CD4-positive, alpha-beta T cell treated with Interleukin-15 for 4 hours (primary cell): ENCODE results near the gene EIF3K.

Experiments
- DNase-seq: peaks from one replicate; pipeline ENCODE4 v3.0.0-alpha.2; 2020; ENCODE audit warnings: low spot score

The EIF3K gene

DNA sequence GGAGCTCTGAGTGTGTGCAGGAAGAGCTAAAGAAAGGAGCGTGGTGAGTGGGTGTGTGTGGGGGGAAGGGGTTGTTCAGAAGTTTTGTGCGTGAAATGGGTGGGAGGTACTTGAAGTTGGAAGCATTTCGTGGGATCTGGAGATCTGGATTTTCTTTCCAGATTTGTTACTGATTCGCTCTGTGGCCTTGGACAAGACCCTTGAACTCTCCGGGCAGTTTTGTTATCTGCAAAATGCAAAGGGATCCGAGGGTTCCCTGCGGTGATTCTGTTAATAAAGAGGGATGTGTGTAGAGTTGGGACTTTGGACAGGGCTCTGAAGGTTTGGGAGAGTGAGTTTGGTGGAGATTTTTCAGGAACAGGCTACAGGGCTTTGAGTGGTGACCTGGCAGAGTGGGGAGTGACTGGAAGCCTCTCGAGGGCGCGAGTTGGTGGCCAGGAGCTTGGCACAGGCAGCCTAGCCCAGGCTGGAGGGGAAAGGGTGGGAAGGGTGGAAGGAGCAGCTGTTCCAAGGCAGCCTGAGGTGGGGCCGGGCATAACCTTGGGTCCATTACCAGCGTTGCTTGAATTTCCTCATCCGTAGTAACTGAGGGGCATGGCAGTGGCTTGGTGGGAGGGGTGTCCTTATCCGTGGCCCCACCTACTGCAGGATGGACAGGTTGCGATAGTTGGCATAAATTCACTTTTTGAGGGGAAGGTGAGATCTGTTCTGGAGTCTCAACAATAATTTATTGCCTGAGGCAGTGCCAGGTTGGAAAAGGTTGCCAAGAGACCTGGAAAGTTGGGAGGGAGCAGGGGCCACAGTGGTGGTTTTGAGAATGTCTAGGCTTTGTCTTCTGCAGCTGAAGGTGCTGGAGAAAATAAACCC lies 30.6 kb downstream of the EIF3K start:
- DNase-seq, result no peak

GRCh38 chr19:38650172-38650775 lies 31.3 kb downstream of the EIF3K start:
- no peak for DNase-seq

GRCh38 chr19:38650911-38651584 lies 32.1 kb downstream of the EIF3K start:
- no peak for DNase-seq

DNA sequence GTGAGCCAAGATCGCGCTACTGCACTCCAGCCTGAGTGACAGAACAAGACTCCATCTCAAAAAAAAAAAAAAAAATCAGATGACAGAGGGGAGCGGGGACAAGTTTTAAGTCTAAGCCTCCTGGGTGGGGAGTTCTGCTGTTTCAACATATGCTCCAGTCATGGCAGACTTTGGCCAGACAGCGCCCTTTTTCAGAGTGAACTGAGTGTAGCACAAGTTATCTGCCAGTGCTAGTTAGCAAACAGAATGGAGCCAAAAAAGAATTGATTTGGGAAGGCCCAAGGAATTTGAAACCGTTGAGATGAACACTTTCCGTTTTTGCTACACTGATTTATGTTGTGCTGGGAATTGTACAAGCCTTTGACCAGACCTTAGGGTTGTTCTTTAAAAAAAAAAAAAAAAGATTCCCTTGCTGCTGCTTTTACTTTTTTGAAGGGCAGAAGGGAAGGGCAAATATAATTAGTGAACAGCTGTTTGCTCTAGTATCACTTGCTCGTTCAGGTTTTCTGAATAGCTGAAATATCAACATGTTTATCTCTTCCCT lies 34.1 kb downstream of the EIF3K start:
- DNase-seq, result no peak

- DNase-seq, result no peak
Measured at GRCh38 chr19:38654628-38655055, 35.7 kb downstream of the EIF3K start.

GRCh38 chr19:38655148-38655824 lies 36.3 kb downstream of the EIF3K start:
- DNase-seq, result peak; percentile 78

GRCh38 chr19:38656171-38656981 lies 37.4 kb downstream of the EIF3K start:
- peak; percentile 70 for DNase-seq

GRCh38 chr19:38657633-38658222 lies 38.7 kb downstream of the EIF3K start:
- DNase-seq, result peak; percentile 72

DNA sequence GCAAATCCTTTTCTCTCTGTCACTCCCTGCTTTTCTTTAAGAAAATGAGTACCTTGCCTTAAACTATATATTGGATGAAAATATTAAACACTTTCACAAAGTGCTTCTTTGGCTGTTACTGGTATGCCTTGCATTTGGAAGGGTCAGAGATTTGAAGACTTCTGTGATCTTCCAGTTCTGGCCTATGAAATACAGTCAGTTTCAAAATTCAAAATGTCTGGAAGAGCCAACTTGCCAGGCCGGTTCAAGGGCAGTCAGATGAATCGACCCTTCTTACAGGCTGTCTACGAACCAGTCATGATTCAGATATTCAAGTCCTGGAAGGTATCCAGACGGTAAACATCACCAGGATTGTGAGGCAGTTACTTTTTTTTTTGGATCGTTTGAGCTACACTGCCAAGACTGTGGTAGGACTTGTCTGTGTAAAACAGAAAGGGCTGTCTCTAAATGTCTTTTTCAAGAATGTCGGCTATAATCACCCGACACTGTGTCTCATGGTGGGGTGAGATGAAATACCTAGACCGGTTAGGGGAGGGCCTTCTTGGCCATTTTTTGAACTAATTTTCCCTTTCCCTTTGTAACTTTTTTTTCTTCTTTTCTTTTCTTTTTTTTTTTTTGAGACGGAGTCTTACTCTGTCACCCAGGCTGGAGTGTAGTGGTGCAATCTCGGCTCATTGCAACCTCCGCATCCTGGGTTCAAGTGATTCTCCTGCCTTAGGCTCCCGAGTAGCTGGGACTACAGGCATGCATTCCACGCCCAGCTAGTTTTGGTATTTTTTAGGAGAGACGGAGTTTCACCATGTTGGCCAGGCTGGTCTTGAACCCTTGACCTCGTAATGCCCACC lies 39.7 kb downstream of the EIF3K start:
- no peak for DNase-seq

DNA sequence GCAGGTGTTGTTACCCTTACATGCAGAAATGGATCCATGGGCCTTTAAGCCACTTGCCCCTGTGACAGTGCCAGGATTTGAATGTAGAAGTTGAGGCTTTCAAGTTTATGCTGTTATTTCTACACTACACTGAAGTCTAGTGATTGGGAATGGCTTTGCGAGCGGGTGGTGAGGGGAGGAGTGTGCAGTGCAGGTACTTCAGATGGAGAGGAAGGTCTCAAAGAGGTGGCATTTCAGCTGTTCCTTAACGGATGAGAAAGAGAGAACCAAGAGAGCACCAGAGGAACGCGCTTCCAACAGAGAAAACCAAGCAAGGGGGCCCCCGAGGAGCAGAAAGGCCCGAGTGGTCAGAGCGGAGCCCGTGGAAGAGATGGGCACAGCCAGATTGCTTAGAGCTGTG lies 41.7 kb downstream of the EIF3K start:
- no peak for DNase-seq

DNA sequence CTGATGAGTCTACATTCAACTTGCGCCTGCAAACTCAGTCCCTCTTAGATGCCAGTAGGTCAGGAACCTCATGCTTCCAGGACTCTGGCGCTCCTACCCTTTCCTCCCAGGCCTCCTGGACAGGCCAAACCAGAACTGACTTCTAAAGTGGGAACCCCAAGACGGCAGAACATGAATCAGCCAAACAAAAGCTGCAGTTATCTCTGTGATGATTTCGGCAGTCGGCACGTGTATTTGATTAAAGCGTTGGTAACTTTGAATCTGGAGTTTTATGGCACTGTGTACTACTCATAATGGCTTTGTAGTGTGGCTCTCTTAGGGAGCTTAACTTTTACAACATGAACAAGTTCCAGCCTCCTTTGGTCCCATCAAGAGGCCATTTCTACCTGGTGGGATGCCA lies 42.1 kb downstream of the EIF3K start:
- DNase-seq, result no peak

GRCh38 chr19:38661996-38662395 lies 43.0 kb downstream of the EIF3K start:
- DNase-seq, result no peak

DNA sequence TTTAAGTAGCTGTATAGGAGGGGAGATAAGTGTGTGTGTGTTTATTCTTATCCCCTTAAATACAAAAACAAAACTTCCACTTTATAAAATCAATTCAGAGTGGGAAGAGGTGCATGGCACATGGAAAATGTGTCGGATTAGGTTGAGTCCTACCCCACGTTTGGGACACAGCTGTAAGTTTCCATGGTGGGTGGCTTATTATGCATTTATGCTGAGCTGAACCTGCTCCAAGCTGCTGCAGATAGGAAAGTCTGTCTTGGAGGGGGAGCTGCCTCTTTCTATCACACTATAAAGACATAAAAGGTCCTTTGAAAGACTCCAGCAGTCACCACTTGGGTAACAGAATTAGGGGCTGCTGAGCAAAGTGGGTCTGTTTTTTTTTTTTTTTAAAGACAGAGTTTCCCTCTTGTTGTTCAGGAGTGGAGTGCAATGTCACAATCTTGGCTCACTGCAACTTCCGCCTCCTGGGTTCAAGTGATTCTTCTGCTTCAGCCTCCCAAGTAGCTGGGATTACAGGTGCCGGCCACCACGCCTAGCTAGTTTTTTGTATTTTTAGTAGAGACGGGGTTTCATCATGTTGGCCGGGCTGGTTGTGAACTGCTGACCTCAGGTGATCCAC lies 43.7 kb downstream of the EIF3K start:
- DNase-seq, result no peak

GRCh38 chr19:38663156-38663651 lies 44.2 kb downstream of the EIF3K start:
- no peak for DNase-seq

GRCh38 chr19:38663957-38664502 lies 45.0 kb downstream of the EIF3K start:
- DNase-seq, result no peak

GRCh38 chr19:38664503-38665211 lies 45.7 kb downstream of the EIF3K start:
- DNase-seq, result no peak

DNA sequence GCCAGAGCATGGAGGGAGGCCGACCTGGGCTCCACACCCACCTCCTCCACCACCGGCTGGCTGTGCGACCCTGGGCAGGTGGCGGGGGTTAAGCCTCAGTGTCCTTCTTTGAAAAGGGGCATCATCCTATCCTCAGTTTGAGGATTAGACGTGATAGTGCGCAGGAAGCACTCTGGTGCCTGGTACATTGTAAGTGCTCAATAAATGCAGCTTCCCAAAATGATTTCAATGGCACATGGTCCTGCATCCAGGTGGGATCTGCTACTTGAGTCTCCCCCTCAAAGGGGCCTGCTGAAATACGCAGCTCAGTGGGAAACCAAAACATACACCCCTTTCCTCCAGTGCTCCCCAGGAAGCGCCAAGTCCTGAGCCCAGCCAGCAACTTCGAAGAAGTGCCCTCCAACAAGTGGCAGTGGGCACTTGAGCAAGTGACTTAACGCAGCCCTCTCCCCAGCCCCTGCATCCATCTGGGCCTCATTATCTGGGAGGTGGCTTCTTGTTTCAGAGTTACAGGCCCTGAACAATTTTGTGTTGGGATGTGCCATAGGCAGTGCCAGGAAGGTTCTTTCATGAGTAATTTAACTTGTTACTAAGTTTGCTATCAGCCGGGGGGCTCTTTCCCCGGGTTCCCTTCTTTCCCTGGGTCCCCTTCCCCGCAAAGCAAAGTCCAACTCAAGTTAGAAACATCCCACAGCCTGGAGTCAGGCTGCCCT lies 46.4 kb downstream of the EIF3K start:
- DNase-seq, result no peak
